GM18499 (cell line): ENCODE data around the gene ZNF496.
"Not testable (repeated sequence)": the region's sequence is repeated elsewhere in the genome, so short reads cannot be mapped to it uniquely, and the experiment has no call there.

Experiments used
- ATAC-seq: cut with Tn5 transposase; IDR thresholded peaks from one replicate; pipeline ENCODE4 v1.9.1; 2021; ENCODE audit warnings: moderate number of reproducible peaks; ENCODE audit not compliant: insufficient read depth, unreplicated experiment

The ZNF496 gene

GRCh38 chr1:247360116-247360898, 28.6 kb upstream of the ZNF496 start:
- ATAC-seq = no peak

- ATAC-seq = no peak
Measured at GRCh38 chr1:247359559-247359958, 27.9 kb upstream of the ZNF496 start.

GRCh38 chr1:247358920-247359319, 27.3 kb upstream of the ZNF496 start:
- no peak for ATAC-seq

- peak; percentile 84 for ATAC-seq
Measured at GRCh38 chr1:247357781-247358211, 26.1 kb upstream of the ZNF496 start.

- no peak for ATAC-seq
Measured at GRCh38 chr1:247357052-247357780, 25.5 kb upstream of the ZNF496 start.

- not testable (repeated sequence) for ATAC-seq
Measured at GRCh38 chr1:247355160-247355559, 23.5 kb upstream of the ZNF496 start.

- ATAC-seq = no peak
Measured at GRCh38 chr1:247352175-247352574, 20.5 kb upstream of the ZNF496 start.

- ATAC-seq = no peak
Measured at GRCh38 chr1:247350587-247350986, 18.9 kb upstream of the ZNF496 start.

GRCh38 chr1:247347477-247348222, 16.0 kb upstream of the ZNF496 start:
- no peak for ATAC-seq

GRCh38 chr1:247345881-247346280, 14.2 kb upstream of the ZNF496 start:
- no peak for ATAC-seq

GRCh38 chr1:247343801-247344200, 12.1 kb upstream of the ZNF496 start:
- no peak for ATAC-seq

- no peak for ATAC-seq
Measured at GRCh38 chr1:247338723-247339275, 7.1 kb upstream of the ZNF496 start.

- ATAC-seq = no peak
Measured at GRCh38 chr1:247337961-247338360, 6.3 kb upstream of the ZNF496 start.

GRCh38 chr1:247337250-247337746, 5.6 kb upstream of the ZNF496 start:
- ATAC-seq = no peak

- ATAC-seq = no peak
Measured at GRCh38 chr1:247336390-247336789, 4.7 kb upstream of the ZNF496 start.

GRCh38 chr1:247335882-247336281, 4.2 kb upstream of the ZNF496 start:
- ATAC-seq = no peak

GRCh38 chr1:247334378-247335133, 2.9 kb upstream of the ZNF496 start:
- no peak for ATAC-seq

- ATAC-seq = no peak
Measured at GRCh38 chr1:247332623-247333361, 1.1 kb upstream of the ZNF496 start.

- no peak for ATAC-seq
Measured at GRCh38 chr1:247332215-247332622, 552 bp upstream of the ZNF496 start.
